BLaER1 treated with 17β-estradiol and CSF1 and Interleukin-3, amounts not matched to agents 10 nM and 100 nM (cell line): Measurements from ENCODE around the gene BMPER.

Source experiments
- H3K27ac ChIP-seq, 11 experiments: shearing (Covaris generic); formaldehyde crosslinking; 2 replicates each; pipeline ENCODE4 v1.8.1; 2022
- H3K27me3 ChIP-seq, 11 experiments: shearing (Covaris generic); formaldehyde crosslinking; 2 replicates each; pipeline ENCODE4 v1.8.1; 2022
- H3K36me3 ChIP-seq, 11 experiments: shearing (Covaris generic); formaldehyde crosslinking; 2 replicates each; pipeline ENCODE4 v1.8.1; 2022
- H3K4me1 ChIP-seq, 10 experiments: shearing (Covaris generic); formaldehyde crosslinking; 2 replicates each; pipeline ENCODE4 v1.8.1; 2022
- H3K4me2 ChIP-seq, 11 experiments: shearing (Covaris generic); formaldehyde crosslinking; 2 replicates each; pipeline ENCODE4 v1.8.1; 2022
- H3K4me3 ChIP-seq, 10 experiments: shearing (Covaris generic); formaldehyde crosslinking; 2 replicates each; pipeline ENCODE4 v1.8.1; 2022
- H3K9ac ChIP-seq, 11 experiments: shearing (Covaris generic); formaldehyde crosslinking; 2 replicates each; pipeline ENCODE4 v1.8.1; 2022
- H3K9me3 ChIP-seq, 11 experiments: shearing (Covaris generic); formaldehyde crosslinking; replicated peaks in 1 of 11; 2 replicates each; pipeline ENCODE4 v1.8.1; 2022
- H4K20me1 ChIP-seq, 11 experiments: shearing (Covaris generic); formaldehyde crosslinking; 2 replicates each; pipeline ENCODE4 v1.8.1; 2022
- Cebpa-rat ChIP-seq, 11 experiments: shearing (Covaris generic); IDR thresholded peaks; 2 replicates each; pipeline ENCODE4 v1.8.1; 2022

BMPER gene

GRCh38 chr7:34145603-34146002 is 240.3 kb downstream of the BMPER start:
- Histone ChIP-seq H3K9me3 (no peaks in the 10 kb centered on the region), H3K4me2 (no peak overlapping the region), H3K4me1 (no peaks in the 10 kb centered on the region), H4K20me1 (no peaks in the 10 kb centered on the region), H3K9ac (no peak overlapping the region), H3K4me3 (no peak overlapping the region), H3K27ac (no peak overlapping the region), H3K27me3 (no peaks in the 10 kb centered on the region), H3K36me3 (no peaks in the 10 kb centered on the region)
- TF ChIP-seq Cebpa-rat (IDR thresholded peaks at IDR 0.05): no peak

DNA sequence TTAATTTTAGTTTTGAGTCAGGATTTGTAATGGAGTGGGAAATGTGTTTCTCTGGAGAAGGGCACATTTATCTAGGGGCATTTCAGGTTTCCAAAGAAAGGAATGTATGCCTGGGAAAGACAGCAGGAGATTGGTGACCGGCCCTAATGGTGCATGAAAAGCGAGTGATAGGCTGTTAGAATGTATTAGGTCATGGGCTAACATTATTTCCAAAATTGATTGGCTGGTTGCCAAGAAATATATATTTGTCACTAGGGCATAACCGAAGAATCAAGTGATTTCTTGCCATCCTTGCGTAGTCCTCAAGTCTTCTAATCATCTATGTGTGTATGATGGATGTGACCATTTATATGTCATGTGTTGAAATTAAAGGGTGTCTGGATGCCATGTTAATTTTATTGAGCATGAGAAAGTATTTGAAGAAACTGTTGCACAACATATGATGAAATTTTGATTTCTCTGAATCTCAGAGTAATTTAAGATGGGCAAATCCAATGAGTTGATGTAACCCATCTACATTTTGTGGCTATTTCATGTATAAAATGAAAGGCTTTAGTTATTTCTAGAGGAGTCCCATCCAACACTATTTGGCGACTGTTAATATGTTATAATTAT is 248.4 kb downstream of the BMPER start:
- peaks cover 0 to 15% (median 0%) of the 10 kb centered on the region in 10 experiments; a peak in 8 of 20 replicates for H3K4me1 ChIP-seq
- no peak overlapping the region for H3K4me3 ChIP-seq
- no peaks in the 10 kb centered on the region for H3K27me3 ChIP-seq
- H3K4me2 ChIP-seq: no peak overlapping the region
- 0 out of 22 replicates have a peak, but pooled peaks cover 0 to 3% (median 0%) of the 10 kb centered on the region in 11 experiments for H3K9me3 ChIP-seq
- TF ChIP-seq Cebpa-rat (IDR thresholded peaks at IDR 0.05): peak in 1 of 11 experiments; percentile 39; a peak in 1 of 22 replicates
- H3K36me3 ChIP-seq: no peaks in the 10 kb centered on the region
- H3K27ac ChIP-seq: no peak overlapping the region
- H4K20me1 ChIP-seq: no peaks in the 10 kb centered on the region
- no peak overlapping the region for H3K9ac ChIP-seq

DNA sequence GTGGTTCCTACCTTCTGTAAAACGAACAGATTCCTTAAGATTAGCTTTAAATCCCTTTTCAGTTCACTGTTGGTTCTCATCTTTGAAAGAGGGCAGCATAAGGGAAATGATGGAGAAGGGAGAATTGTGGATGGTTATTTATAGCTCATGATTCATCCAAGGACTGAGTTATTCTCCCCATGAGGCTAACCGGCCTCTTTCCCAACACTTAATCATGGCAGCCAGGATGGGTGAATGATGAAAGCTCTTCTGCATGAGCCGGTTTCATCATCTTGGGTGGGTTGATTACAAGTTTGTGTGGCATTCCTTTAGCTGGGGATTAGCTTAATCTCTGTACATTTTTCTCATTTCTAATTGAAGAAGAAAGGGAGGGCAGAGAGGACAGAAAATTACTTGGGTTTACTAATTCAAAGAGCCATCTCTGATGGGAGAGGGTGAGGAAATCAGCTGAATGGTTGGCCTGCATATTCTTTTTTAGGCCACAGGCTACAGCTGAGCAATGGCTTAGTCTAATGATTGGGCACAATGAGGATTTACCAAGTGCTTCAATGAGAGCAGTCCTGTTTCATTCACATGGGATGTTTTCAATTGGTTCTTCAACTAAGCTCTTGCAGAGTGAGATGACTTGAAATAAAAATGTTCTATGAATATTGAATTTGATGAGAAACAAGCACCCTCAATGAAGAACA is 250.0 kb downstream of the BMPER start:
- Histone ChIP-seq H3K4me1 (peaks cover 0 to 15% (median 0%) of the 10 kb centered on the region in 10 experiments; a peak in 8 of 20 replicates), H3K36me3 (no peaks in the 10 kb centered on the region), H3K27me3 (no peaks in the 10 kb centered on the region), H3K27ac (peak overlapping the region in 3 of 11 experiments; percentile 8 to 41 (median 28); a peak in 3 of 22 replicates), H3K9ac (no peak overlapping the region), H3K4me3 (no peak overlapping the region), H3K4me2 (peak overlapping the region in 6 of 11 experiments; percentile 1 to 47 (median 31); a peak in 11 of 22 replicates), H4K20me1 (no peaks in the 10 kb centered on the region), H3K9me3 (0 out of 22 replicates have a peak, but pooled peaks cover 0 to 3% (median 0%) of the 10 kb centered on the region in 11 experiments)
- TF ChIP-seq Cebpa-rat (IDR thresholded peaks at IDR 0.05): no peak

- no peak overlapping the region for H3K27ac ChIP-seq
- H3K9me3 ChIP-seq: 0 out of 22 replicates have a peak, but pooled peaks cover 0 to 3% (median 0%) of the 10 kb centered on the region in 11 experiments
- H3K4me1 ChIP-seq: peaks cover 0 to 15% (median 0%) of the 10 kb centered on the region in 10 experiments; a peak in 8 of 20 replicates
- H3K4me3 ChIP-seq: no peak overlapping the region
- no peaks in the 10 kb centered on the region for H3K36me3 ChIP-seq
- H3K27me3 ChIP-seq: no peaks in the 10 kb centered on the region
- H3K4me2 ChIP-seq: no peak overlapping the region
- H4K20me1 ChIP-seq: no peaks in the 10 kb centered on the region
- no peak overlapping the region for H3K9ac ChIP-seq
- no peak for TF ChIP-seq Cebpa-rat (IDR thresholded peaks at IDR 0.05)
These were observed 251.0 kb downstream of the BMPER start for GRCh38 chr7:34156336-34156735.

DNA sequence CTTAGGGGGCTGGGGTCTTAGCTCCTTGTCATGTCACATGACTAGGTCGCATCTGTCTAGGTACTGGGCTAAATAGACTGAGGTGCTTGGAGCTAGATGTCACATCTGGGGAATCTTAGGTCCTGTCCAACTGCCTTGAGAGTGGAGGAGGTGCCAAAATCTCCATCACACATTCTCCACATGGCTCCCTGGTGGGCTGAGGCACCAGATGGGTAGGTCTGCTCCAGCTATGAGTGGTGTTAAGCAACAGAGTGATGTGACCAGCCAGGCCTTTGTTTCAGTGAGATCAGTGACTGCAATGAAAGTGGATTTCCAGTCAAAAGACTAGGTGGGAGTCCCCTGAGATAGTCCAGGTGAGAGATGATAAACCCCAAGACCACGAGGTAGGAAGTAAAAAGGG is 251.8 kb downstream of the BMPER start:
- Histone ChIP-seq H3K4me3 (no peak overlapping the region), H4K20me1 (no peaks in the 10 kb centered on the region), H3K27ac (no peak overlapping the region), H3K9me3 (0 out of 22 replicates have a peak, but pooled peaks cover 0 to 3% (median 0%) of the 10 kb centered on the region in 11 experiments), H3K4me2 (no peak overlapping the region), H3K9ac (no peak overlapping the region), H3K4me1 (peaks cover 0 to 15% (median 0%) of the 10 kb centered on the region in 10 experiments; a peak in 8 of 20 replicates), H3K36me3 (no peaks in the 10 kb centered on the region), H3K27me3 (no peaks in the 10 kb centered on the region)
- no peak for TF ChIP-seq Cebpa-rat (IDR thresholded peaks at IDR 0.05)

GRCh38 chr7:34158368-34159153 is 253.2 kb downstream of the BMPER start:
- Histone ChIP-seq H3K4me2 (no peak overlapping the region), H3K27me3 (no peaks in the 10 kb centered on the region), H3K36me3 (no peaks in the 10 kb centered on the region), H3K27ac (no peak overlapping the region), H3K4me1 (peaks cover 0 to 15% (median 0%) of the 10 kb centered on the region in 10 experiments; a peak in 8 of 20 replicates), H3K9ac (no peak overlapping the region), H3K9me3 (0 out of 22 replicates have a peak, but pooled peaks cover 0 to 3% (median 0%) of the 10 kb centered on the region in 11 experiments), H3K4me3 (no peak overlapping the region), H4K20me1 (no peaks in the 10 kb centered on the region)
- no peak for TF ChIP-seq Cebpa-rat (IDR thresholded peaks at IDR 0.05)

DNA sequence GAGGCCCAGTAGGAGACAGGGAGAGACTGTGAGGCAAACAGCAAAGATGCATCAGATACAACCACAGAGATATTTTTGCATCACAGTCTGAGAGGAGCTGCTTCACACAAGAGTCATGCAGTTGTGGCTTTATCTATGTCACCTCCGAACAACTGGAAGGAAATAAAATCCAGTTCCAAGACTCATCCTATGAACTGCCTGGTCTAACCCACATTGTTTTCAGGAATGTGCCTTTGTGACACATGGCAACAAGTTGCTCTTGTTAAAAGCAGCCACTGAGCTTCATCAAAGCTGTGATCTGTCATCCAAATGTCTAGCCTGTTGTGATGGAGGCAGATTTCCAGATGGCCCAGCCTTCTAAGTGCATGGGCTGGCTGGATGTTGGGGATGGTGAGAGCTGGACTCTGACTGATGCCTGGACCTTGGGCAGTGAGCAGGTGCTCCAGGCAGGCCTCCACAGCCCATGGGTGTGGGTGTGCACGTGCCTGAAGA is 255.0 kb downstream of the BMPER start:
- Histone ChIP-seq H3K9ac (no peak overlapping the region), H3K4me1 (peaks cover 0 to 8% (median 0%) of the 10 kb centered on the region in 10 experiments; a peak in 8 of 20 replicates), H3K9me3 (no peaks in the 10 kb centered on the region), H3K27ac (no peak overlapping the region), H3K36me3 (no peaks in the 10 kb centered on the region), H3K4me2 (no peak overlapping the region), H4K20me1 (no peaks in the 10 kb centered on the region), H3K4me3 (no peak overlapping the region), H3K27me3 (no peaks in the 10 kb centered on the region)
- no peak for TF ChIP-seq Cebpa-rat (IDR thresholded peaks at IDR 0.05)

GRCh38 chr7:34162027-34162565 is 256.8 kb downstream of the BMPER start:
- Histone ChIP-seq H3K4me2 (no peak overlapping the region), H3K4me1 (no peaks in the 10 kb centered on the region), H3K9ac (no peak overlapping the region), H4K20me1 (no peaks in the 10 kb centered on the region), H3K4me3 (no peak overlapping the region), H3K9me3 (no peaks in the 10 kb centered on the region), H3K36me3 (no peaks in the 10 kb centered on the region), H3K27ac (no peak overlapping the region), H3K27me3 (no peaks in the 10 kb centered on the region)
- TF ChIP-seq Cebpa-rat (IDR thresholded peaks at IDR 0.05): no peak

GRCh38 chr7:34162677-34163076 is 257.3 kb downstream of the BMPER start:
- no peak for TF ChIP-seq Cebpa-rat (IDR thresholded peaks at IDR 0.05)
- H3K27me3 ChIP-seq: no peaks in the 10 kb centered on the region
- no peak overlapping the region for H3K9ac ChIP-seq
- H3K36me3 ChIP-seq: no peaks in the 10 kb centered on the region
- no peak overlapping the region for H3K27ac ChIP-seq
- no peaks in the 10 kb centered on the region for H3K4me1 ChIP-seq
- no peaks in the 10 kb centered on the region for H3K9me3 ChIP-seq
- H4K20me1 ChIP-seq: no peaks in the 10 kb centered on the region
- no peak overlapping the region for H3K4me3 ChIP-seq
- H3K4me2 ChIP-seq: no peak overlapping the region
